ENCODE data around the gene DNAJC28.
"Not testable (repeated sequence)": the region's sequence is repeated elsewhere in the genome, so short reads cannot be mapped to it uniquely, and the experiment has no call there.

DNAJC28 gene, protein sequence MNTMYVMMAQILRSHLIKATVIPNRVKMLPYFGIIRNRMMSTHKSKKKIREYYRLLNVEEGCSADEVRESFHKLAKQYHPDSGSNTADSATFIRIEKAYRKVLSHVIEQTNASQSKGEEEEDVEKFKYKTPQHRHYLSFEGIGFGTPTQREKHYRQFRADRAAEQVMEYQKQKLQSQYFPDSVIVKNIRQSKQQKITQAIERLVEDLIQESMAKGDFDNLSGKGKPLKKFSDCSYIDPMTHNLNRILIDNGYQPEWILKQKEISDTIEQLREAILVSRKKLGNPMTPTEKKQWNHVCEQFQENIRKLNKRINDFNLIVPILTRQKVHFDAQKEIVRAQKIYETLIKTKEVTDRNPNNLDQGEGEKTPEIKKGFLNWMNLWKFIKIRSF

DNA sequence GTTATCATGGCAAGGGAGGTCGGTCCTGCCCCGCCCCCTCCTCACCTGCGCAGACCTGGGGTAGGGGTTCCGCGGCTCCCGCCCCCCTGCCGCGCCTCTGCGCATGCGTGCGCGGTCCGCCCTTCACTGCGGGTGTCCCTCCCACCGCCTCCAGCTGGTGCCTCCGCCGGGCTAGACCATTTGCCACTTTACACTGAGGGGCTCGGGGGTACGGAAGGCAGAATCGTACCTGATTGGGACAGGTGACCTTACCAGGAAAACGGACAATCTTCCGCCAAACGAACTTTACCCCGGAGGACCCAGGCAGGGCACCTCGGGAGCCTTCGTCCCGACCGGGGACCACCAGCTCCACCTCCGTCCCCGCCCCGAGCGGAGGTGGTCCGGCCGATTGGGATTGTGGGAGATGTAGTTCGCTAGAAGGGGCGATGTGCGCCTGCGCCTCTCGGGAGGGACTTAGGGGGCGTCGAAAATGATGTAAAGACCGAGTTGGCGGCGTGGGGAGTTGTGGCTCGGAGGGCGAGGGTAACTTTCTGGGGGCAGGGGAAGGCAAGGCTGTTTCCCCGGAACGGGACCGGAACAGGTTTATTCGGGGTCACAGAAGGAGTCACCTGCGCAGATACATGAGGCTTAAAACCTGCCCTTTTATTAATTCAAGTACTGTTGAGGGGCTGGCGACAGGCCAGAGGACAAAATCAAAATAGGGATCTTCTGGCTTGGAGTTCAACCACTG is at the start of gene DNAJC28:
TSS of gene DNAJC28 (minus strand) at position 344 of the 730 bp plus-strand sequence. CDS start 2,323 bp downstream, outside the sequence.
- peak; percentile 93 for DNase-seq (ENCODE audit: low spot score)

DNA sequence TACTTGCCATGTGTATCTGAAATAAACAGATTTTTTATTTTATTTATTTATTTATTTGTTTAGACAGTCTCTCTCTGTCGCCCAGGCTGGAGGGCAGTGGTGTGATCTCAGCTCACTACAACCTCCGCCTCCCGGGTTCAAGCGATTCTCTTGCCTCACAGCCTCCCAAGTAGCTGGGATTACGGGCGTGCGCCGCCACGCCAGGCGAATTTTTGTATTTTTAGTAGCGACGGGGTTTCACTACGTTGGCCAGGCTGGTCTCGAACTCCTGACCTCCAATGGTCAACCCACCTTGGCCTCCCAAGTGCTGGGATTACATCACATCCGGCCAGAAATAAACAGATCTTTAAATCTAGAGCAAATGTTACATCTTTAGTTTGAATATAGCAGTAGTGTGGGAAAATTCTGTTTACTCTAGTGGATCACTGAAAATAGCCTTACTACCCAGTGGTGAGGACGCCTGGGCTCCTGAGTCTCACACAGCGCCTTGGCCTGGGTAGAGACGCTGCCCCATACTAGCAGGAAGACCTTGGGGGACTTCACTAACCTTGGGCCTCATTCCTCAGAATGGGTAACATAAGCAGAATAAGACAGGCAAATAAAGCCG is 49.7 kb upstream of the DNAJC28 start:
- peak; percentile 33 for DNase-seq (ENCODE audit: low spot score)

DNA sequence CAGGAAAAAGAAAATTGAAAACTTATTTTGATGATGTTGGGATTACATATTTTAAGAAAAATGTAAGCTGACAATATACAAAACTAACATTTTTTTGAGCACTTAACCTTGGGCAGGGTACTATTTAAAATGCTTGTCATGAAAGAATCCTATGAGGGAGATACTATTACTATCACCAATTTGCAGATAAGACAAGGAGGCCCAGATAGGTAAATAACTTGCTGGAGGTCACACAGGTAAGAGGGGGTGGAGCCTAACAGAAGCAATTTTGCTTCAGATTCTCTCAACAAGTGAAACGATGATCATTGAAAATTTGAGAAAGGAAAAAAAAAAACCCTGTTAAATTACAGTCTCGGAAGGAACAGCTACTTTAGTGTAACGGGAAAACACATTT is 49.2 kb upstream of the DNAJC28 start:
- DNase-seq (ENCODE audit: low spot score) = no peak

DNA sequence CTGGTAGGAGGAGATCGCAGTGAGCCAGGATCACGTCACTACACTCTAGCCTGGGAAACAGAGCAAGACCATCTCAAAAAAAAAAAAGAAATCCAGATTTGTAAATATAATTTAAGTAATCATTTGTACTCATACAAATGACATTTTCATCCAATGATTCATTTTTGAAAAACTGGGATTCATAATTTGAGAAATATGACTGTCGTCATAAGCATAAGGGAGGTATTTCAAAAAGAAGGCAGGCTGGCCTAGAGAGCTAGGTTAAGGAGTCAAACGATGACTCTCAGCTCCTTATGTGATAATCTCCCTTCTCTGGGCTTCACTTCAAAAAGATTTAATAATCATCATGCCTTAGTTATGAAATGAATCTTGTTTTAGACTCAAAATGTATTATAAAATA is 48.1 kb upstream of the DNAJC28 start:
- DNase-seq (ENCODE audit: low spot score) = no peak

DNA sequence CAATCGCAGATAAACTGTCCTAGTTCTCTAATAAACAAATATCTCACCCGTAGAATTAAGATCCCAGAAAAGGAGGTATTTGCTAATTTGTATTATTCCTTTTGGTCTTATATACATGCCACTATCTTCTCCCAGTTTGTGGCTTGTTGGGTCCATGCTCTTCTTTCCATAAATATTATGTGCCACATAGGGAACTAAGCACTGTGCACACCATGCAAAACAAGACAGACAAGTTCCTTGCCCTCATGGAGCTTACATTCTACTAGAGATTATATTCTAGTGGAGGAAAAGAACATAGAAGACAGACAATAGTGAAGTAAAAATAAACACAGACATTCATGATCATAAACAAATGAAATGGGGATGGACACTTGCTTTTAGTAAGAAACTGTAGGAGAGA is 45.7 kb upstream of the DNAJC28 start:
- no peak for DNase-seq (ENCODE audit: low spot score)

DNA sequence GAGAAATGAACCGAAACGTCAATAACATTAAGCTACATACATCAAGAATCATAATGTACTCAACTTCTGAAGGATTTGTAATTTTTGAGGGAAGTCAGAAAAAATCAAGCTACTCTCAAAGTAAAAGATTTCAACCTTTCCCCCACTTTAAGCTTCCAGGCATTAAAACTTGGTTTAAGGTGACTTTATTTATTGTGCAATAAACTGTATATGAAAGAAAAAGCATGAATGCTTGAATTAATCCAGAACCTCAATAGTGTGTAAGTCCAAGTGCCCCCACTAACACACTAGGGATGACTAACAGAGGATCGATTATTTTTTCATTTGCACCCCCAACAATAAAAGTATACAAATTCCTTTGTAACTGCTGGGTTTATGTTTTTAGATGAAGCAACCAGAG is 39.5 kb upstream of the DNAJC28 start:
- no peak for DNase-seq (ENCODE audit: low spot score)

DNA sequence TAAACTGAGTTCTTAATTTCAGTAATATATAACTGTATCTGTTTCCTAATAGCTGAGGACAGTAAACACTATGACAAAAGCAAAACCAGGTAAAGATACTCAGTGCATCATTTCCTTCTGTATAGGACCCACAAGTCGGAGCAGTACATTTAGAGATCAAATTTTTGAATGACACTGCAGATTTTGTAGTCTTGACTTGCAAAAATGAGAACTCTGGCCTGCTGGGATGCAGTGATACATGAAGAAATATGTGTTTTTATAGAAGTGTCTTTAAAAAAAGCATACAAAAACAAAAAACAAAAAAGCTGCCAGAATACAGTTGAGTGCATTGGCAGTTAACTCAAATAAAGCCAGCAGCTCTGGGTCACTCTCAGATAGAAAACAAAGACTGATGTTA is 31.4 kb upstream of the DNAJC28 start:
- no peak for DNase-seq (ENCODE audit: low spot score)

DNA sequence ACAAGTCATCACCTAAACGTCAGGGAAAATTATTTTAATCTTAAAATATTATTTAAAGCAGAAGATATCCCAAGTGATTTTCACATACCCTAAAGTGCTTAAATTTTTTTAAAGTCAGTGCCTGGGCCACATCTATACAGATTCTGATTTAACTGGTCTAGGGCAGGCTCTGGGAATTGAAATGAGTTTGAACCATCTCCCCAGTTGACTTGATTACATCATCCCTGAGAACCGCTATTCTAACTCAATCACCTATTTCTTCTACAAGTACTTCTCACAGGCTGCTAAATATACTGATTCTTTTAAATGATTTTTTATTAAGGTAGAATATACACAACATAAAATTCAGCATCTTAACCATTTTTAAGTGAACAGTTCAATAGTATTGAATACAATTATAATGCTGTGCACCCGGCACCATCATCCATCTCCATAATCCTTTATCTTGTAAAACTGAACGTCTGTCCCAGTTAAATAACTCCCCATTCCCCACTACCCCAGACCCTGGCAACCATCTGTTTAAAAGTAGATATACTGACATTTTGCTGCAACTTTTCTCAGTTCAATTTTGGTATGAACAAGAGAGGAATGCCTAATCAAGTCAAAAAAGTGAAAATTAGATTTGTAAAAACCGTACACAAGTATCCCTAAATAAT is 30.9 kb upstream of the DNAJC28 start:
- no peak for DNase-seq (ENCODE audit: low spot score)

DNA sequence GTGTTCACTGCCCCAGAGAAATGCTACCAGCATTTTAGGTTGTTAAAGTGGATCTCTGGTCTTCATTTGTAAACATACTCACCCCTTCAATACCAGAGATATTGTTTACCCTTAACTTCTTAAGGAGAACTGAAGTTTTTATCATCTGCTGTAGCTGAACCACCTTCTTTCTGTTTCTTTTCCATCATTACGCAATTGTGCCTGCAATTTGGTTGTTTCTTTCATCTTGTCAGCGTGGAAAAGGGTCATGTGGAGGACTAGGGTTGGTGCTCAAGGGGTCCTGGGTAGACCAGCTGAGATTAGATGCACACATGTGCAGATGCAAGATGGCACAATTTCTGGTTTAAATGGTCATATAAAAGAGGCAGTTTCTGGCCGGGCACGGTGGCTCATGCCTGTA is 27.4 kb upstream of the DNAJC28 start:
- no peak for DNase-seq (ENCODE audit: low spot score)

DNA sequence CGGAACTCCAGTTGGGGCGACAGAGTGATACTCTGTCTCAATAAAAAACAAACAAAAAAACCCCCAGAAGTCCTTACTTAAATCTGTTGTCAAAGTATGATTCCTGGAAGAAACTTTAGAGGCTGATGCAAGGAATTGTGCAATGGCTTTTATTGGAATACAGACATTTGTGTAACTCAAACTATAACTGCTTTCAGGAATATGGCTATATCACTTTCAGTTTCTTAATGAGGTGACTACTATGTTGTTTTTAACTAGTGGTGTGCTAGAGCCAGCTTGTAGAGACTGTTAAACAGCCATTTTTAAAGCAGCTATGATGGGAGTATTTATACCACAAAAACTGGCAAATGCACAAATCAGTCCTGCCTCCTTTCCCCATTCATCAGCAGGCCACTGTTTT is 22.7 kb upstream of the DNAJC28 start:
- DNase-seq (ENCODE audit: low spot score) = peak; percentile 2

DNA sequence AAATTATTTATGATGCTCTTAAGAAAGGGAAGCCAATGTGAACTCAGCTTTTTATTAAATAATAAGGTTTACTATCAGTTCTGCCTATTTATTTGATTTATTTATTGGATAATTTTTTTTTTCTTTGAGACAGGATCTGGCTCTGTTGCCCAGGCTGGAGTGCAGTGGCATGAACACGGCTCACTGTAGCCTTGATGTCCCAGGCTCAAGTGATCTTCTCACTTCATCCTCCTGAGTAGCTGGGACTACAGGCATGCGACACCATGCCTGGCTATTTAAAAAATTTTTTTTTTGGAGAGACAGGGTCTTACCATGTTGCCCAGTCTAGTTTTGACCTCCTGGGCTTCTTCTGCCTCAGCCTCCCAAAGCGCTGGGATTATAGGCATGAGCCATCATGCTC is 21.0 kb upstream of the DNAJC28 start:
- DNase-seq (ENCODE audit: low spot score) = no peak

DNA sequence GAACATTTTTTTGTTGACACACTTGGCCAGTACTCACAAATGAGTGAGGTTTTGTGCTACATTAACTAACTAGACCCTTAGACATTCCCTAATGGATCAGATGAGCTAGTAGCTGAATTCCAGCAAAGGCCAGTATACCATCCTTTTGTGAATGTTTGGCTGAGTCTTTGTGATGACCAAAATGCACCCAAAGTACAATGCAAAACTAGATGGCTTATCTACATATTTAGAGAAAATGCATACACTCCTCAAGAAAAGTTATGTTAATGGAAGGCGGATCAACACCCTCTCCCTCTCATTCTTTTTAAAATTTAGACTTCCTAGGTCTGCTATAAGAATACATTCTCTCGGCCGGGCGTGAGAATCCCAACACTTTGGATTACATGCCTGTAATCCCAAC is 20.1 kb upstream of the DNAJC28 start:
- no peak for DNase-seq (ENCODE audit: low spot score)

DNA sequence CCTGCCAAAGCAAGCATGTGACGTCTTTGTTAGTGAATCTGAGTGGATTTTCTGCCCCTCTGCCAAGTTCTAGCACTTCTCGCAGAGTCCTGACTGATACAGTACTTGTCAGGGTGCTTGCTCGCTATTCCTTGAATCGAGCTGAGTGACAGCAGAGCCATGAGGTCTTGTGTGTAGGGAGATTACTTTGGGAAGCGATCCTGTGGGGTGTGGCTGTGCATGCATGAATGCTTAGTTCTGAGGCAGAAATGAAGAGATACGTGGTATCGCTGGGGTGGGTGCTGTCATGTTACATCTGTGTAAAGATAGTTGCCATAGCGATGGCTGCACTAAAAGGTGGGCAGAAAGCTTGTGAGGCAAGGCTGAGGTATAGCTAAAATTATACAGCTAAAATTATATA is 19.3 kb upstream of the DNAJC28 start:
- no peak for DNase-seq (ENCODE audit: low spot score)

DNA sequence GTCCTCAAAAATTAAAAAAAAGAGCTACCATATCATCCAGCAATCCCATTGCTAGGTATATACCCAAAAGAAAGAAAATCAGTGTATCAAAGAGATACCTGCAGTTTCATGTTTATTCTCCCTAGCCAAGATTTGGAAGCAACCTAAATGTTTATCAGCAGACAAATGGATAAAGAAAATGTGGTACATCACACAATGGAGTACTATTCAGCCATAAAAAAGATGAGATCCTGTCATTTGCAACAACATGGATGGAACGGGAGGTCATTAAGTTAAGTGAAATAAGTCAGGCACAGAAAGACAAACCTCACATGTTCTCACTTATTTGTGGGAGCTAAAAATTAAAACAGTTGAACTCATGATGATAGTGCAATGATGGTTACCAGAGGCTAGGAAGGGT is 15.5 kb upstream of the DNAJC28 start:
- not testable (repeated sequence) for DNase-seq (ENCODE audit: low spot score)

DNA sequence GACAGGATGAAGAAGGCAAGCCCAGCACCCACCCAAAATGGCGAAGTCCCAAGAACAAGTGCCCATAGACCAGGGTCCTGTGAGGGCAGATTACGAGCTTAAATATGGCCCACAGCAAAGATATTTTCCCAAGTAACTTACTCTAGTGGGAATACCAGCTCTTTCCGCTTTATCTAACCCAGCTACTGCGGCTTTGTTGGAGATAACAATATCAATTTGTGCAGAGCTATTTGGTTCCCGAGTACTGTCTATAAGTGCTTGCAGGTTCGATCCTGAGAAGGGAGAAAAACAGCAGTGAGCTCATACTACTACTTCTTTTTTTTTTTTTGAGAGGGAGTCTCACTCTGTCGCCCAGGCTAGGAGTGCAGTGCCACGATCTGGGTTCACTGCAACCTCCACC is 14.3 kb upstream of the DNAJC28 start:
- DNase-seq (ENCODE audit: low spot score) = no peak

DNA sequence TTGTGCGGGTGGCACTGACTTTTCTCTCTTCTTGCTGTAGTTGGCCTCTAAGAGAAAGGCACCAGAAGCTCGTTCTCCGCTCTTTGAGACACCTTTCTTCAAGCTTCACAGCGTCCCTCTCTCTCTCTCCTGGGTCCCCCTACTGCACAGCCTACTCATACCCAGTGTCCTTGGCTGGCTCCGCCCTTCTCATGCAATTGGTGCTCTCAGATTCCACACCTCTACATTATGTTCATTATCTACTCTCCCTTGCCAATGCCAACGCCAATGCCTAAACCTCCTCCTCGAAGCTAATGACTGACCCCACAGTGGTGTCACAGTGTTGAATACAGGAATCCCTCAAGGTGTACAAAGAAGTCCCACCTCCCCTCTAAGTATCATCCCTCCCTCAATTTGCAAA is 4.8 kb upstream of the DNAJC28 start:
- DNase-seq (ENCODE audit: low spot score) = no peak

DNA sequence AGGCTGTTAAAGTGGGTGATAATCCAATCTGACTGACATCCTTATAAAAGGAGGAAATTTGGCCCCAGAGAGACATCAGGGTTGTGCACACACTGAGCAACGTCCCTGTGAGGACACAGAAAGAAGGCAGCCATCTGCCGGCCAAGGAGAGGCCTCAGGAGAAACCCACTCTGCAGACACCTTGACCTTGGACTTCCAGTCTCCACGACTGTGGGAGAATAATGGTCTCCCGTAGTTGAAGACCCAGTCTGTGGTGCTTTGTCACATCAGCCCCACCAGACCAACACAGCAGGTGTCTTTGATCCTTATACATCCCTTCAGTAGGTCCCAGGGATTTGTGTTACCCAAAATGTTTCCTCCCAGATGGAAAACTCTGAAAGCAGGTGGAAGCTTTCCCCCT is 4.2 kb upstream of the DNAJC28 start:
- no peak for DNase-seq (ENCODE audit: low spot score)

DNA sequence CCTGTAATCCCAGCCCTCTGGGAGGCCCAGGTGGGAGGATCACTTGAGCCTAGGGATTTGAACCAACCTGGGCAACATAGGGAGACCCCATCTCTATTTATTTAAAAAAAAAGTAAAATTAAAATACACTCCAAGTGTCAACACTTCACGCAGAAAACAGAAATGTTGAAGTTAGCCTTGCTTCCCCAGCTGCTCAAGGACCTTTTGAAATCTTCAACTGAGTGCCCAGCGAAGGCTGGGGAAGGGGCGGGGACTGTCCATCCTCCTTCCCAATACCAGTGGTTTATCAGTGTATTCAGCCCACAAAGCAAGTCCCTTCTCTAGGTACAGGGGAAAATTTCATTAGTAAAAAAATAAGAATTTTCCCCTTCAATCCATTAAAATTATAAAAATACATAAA is 2.2 kb upstream of the DNAJC28 start:
- DNase-seq (ENCODE audit: low spot score) = no peak

DNA sequence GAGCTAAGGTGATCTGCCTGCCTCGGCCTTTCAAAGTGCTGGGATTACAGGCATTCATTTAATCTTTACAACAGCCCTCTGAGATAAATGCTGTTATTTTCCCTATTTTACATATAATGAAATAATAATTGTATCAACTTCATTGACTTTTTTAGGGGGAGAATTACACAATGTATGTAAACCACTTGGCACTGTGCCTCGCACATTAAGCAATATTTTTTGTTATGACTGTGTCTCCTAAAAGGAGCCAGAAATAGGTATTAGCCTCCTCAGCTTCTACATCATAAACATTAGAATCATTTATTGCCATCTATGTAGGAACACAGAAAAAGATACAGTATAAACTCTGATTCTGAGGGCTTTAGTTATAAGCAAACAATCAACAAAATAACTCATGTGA is 1.1 kb upstream of the DNAJC28 start:
- no peak for DNase-seq (ENCODE audit: low spot score)

DNA sequence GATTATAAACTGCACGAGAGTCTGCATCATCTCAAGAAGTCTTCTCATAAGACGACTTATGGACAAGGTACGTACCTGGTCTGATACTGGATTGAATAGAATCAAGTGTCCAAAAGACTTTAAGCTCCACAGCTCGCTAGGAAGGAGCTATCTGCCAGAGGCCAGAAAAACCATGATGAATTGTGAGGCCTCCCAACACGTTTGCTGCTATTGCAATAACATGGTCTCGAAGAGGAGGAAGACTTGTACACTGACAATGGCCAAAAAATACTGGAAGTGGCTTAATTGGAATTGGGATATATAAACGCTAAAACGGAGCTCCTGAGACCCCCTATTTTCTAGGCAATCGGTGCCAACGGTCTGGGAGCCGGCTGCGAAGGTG is 534 bp downstream of the DNAJC28 start:
- DNase-seq (ENCODE audit: low spot score) = no peak

DNA sequence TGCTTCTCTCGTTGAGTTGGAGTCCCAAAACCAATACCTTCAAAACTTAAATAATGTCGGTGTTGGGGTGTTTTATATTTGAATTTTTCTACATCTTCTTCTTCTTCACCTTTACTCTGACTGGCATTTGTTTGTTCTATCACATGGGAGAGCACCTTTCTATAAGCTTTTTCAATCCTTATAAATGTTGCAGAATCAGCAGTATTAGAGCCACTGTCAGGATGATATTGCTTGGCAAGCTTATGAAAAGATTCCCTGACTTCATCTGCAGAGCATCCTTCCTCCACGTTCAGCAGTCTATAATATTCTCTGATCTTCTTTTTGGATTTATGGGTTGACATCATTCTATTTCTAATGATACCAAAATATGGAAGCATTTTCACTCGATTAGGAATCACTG is 2.6 kb downstream of the DNAJC28 start:
- no peak for DNase-seq (ENCODE audit: low spot score)

DNA sequence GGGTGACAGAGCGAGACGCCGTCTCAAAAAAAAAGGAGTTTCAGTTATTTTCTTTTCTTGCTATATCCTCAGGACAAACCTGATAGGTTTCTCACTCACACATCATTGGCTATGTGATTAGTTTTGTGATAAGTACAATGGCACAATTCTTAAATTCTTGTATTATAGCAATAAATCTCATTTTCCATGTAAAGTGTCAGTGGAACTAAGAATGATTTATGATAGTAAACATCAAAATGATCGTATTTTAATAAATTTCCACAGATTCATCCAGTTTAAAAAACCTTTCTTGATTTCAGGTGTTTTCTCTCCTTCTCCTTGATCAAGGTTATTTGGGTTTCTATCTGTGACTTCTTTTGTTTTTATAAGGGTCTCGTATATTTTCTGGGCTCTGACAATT is 3.5 kb downstream of the DNAJC28 start:
- no peak for DNase-seq (ENCODE audit: low spot score)

Data from activated CD4-positive, alpha-beta T cell treated with anti-CD3 and anti-CD28 coated beads, Interleukin-2, Interleukin-4, amounts not matched to agents 100 ng/mL and 50 ng/mL, durations not matched to agents 16 hours and 8 hours (primary cell).